Vagina (tissue), 2 donors: ENCODE measurements around the gene TOX3.

ENCODE experiments used
- POLR2A ChIP-seq, 2 donors: fragments of 450-650 bp; IDR thresholded peaks; one replicate each; pipeline ENCODE4 v1.6.1; 2017; ENCODE audit warnings: antibody characterized with exemption in 2 of 2, mild to moderate bottlenecking in 2 of 2, moderate library complexity in 2 of 2
- POLR2AphosphoS5 ChIP-seq, 2 donors: sonication (generic); formaldehyde crosslinking; IDR thresholded peaks; one replicate each; pipeline ENCODE4 v1.9.0; 2017; ENCODE audit warnings: antibody characterized with exemption in 2 of 2, mild to moderate bottlenecking in 2 of 2, low read depth in 1 of 2; ENCODE audit not compliant: insufficient read depth in 1 of 2
- TF ChIP-seq, protein P1 (sequence below), 3 experiments: fragments of 450-650 bp in 2 of 3; fragments of 200-600 bp in 1 of 3; sonication (generic) in 1 of 3; IDR thresholded peaks; one replicate each; pipeline ENCODE4 v1.5.1; 2017 to 2019; ENCODE audit warnings: antibody characterized with exemption in 3 of 3, mild to moderate bottlenecking in 2 of 3, moderate library complexity in 2 of 3

GRCh38 chr16:52393448-52393847 is 153.5 kb downstream of the TOX3 start:
- TF ChIP-seq, protein P1, sequence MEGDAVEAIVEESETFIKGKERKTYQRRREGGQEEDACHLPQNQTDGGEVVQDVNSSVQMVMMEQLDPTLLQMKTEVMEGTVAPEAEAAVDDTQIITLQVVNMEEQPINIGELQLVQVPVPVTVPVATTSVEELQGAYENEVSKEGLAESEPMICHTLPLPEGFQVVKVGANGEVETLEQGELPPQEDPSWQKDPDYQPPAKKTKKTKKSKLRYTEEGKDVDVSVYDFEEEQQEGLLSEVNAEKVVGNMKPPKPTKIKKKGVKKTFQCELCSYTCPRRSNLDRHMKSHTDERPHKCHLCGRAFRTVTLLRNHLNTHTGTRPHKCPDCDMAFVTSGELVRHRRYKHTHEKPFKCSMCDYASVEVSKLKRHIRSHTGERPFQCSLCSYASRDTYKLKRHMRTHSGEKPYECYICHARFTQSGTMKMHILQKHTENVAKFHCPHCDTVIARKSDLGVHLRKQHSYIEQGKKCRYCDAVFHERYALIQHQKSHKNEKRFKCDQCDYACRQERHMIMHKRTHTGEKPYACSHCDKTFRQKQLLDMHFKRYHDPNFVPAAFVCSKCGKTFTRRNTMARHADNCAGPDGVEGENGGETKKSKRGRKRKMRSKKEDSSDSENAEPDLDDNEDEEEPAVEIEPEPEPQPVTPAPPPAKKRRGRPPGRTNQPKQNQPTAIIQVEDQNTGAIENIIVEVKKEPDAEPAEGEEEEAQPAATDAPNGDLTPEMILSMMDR (IDR thresholded peaks at IDR 0.05): no peak
- TF ChIP-seq POLR2A (IDR thresholded peaks at IDR 0.05): no peak
- no peak for TF ChIP-seq POLR2AphosphoS5 (IDR thresholded peaks at IDR 0.05; ENCODE audit: insufficient read depth in 1 of 2, low read depth in 1 of 2)
